Mammary epithelial cell (primary cell): Measurements from ENCODE around the gene CACNA1D.

Experiments
- CTCF ChIP-seq, 2 donors: IDR thresholded peaks in 1 of 2; conservative IDR thresholded peaks in 1 of 2; 2 replicates each; pipeline ENCODE4 v1.5.1; 2011 to 2012; ENCODE audit warnings: inconsistent platforms in 2 of 2, low read length in 2 of 2, mild to moderate bottlenecking in 2 of 2, control low read depth in 1 of 2, low read depth in 1 of 2; ENCODE audit not compliant: insufficient read depth in 1 of 2; ENCODE audit errors: extremely low read depth in 1 of 2
- EZH2 ChIP-seq: IDR thresholded peaks from 2 replicates; pipeline ENCODE4 v1.6.1; 2012; ENCODE audit warnings: low read length, inconsistent platforms, borderline replicate concordance

- TF ChIP-seq CTCF (conservative IDR thresholded peaks at IDR 0.05 in 1 of 2, IDR thresholded peaks at IDR 0.05 in 1 of 2; ENCODE audit: extremely low read depth in 1 of 2, insufficient read depth in 1 of 2, low read depth in 1 of 2, low read length in 2 of 2) (no peak), EZH2 (no peak)
These were observed 140.6 kb downstream of the CACNA1D start for GRCh38 chr3:53635041-53635440.
